HG02678 (cell line): ENCODE results near the gene DOCK10.
"Not testable (repeated sequence)": the region's sequence is repeated elsewhere in the genome, so short reads cannot be mapped to it uniquely, and the experiment has no call there.

Experiments
- ATAC-seq: cut with Tn5 transposase; IDR thresholded peaks from one replicate; pipeline ENCODE4 v1.9.1; 2021; ENCODE audit warnings: mild to moderate bottlenecking, moderate library complexity; ENCODE audit not compliant: unreplicated experiment

DOCK10 gene

GRCh38 chr2:224951723-224952481 lies 90.4 kb downstream of the DOCK10 start:
- no peak for ATAC-seq

- no peak for ATAC-seq
Measured at GRCh38 chr2:224948859-224949258, 93.4 kb downstream of the DOCK10 start.

- ATAC-seq, result no peak
Measured at GRCh38 chr2:224948005-224948404, 94.3 kb downstream of the DOCK10 start.

- ATAC-seq, result no peak
Measured at GRCh38 chr2:224947566-224947965, 94.7 kb downstream of the DOCK10 start.

- ATAC-seq, result peak; percentile 74
Measured at GRCh38 chr2:224946895-224947294, 95.4 kb downstream of the DOCK10 start.

GRCh38 chr2:224944707-224945547 lies 97.3 kb downstream of the DOCK10 start:
- peak; percentile 30 for ATAC-seq

GRCh38 chr2:224943601-224944041 lies 98.6 kb downstream of the DOCK10 start:
- ATAC-seq, result not testable (repeated sequence)

- no peak for ATAC-seq
Measured at GRCh38 chr2:224941960-224942359, 100.3 kb downstream of the DOCK10 start.

GRCh38 chr2:224940618-224941017 lies 101.7 kb downstream of the DOCK10 start:
- ATAC-seq, result no peak

GRCh38 chr2:224938651-224939182 lies 103.6 kb downstream of the DOCK10 start:
- peak; percentile 41 for ATAC-seq

GRCh38 chr2:224937887-224938286 lies 104.4 kb downstream of the DOCK10 start:
- ATAC-seq, result peak; percentile 83

- ATAC-seq, result no peak
Measured at GRCh38 chr2:224934526-224935188, 107.6 kb downstream of the DOCK10 start.

- no peak for ATAC-seq
Measured at GRCh38 chr2:224933431-224933830, 108.8 kb downstream of the DOCK10 start.

GRCh38 chr2:224932522-224932921 lies 109.7 kb downstream of the DOCK10 start:
- ATAC-seq, result no peak

GRCh38 chr2:224931956-224932355 lies 110.3 kb downstream of the DOCK10 start:
- ATAC-seq, result no peak

GRCh38 chr2:224930990-224931389 lies 111.3 kb downstream of the DOCK10 start:
- no peak for ATAC-seq

- no peak for ATAC-seq
Measured at GRCh38 chr2:224930124-224930523, 112.1 kb downstream of the DOCK10 start.

- ATAC-seq, result no peak
Measured at GRCh38 chr2:224929512-224929911, 112.8 kb downstream of the DOCK10 start.

GRCh38 chr2:224927646-224928173 lies 114.6 kb downstream of the DOCK10 start:
- ATAC-seq, result no peak

GRCh38 chr2:224927011-224927410 lies 115.3 kb downstream of the DOCK10 start:
- no peak for ATAC-seq

- ATAC-seq, result peak; percentile 24
Measured at GRCh38 chr2:224925810-224926100, 116.5 kb downstream of the DOCK10 start.
